H1 (cell line): ENCODE results near the gene TP53BP2. TPM values are rescaled to one million over a fixed set of nuclear protein-coding genes. Genes with fewer than 3 reads are reported as not detected.

ENCODE experiments used
- CTCF ChIA-PET: fragments of 300-600 bp; sonication (Branson Sonifier 250); formaldehyde crosslinking; loops from one replicate; lab custom pipeline; 2021; ENCODE audit not compliant: partially characterized antibody; lab: Charles Lee
- POLR2A ChIA-PET: fragments of 300-600 bp; sonication (Branson Sonifier 250); formaldehyde crosslinking; loops from one replicate; lab custom pipeline; 2021; ENCODE audit warnings: inconsistent platforms; ENCODE audit not compliant: partially characterized antibody; lab: Charles Lee
- DNase-seq, 2 experiments: peaks; one replicate each; pipeline versions ENCODE4 v3.0.0 to v3.0.0-alpha.2; 2010 to 2022; ENCODE audit warnings: low spot score in 2 of 2, low read depth in 1 of 2, mixed read lengths in 1 of 2
- FAIRE-seq: peaks from 2 replicates; lab custom pipeline; 2011; peaks lifted over from hg19 to GRCh38; lab: Jason Lieb, UNC
- H2AFZ ChIP-seq: 2 replicates; pipeline ENCODE4 v1.8.1; 2012; ENCODE audit warnings: low read length, inconsistent platforms
- H2AK5ac ChIP-seq: 2 replicates; pipeline ENCODE4 v1.6.1; 2013; ENCODE audit warnings: low read depth, low read length
- H2BK120ac ChIP-seq: replicated peaks from 2 replicates; pipeline ENCODE3; 2013; ENCODE audit warnings: low read depth, low read length, inconsistent platforms
- H2BK12ac ChIP-seq: 2 replicates; pipeline ENCODE4 v1.6.1; 2013; ENCODE audit warnings: low read depth, low read length
- H2BK15ac ChIP-seq: 2 replicates; pipeline ENCODE4 v1.6.1; 2013; ENCODE audit warnings: low read length
- H2BK20ac ChIP-seq: 2 replicates; pipeline ENCODE4 v1.6.1; 2013; ENCODE audit warnings: low read length
- H2BK5ac ChIP-seq: 2 replicates; pipeline ENCODE4 v1.6.1; 2013; ENCODE audit warnings: low read depth, low read length
- H3K14ac ChIP-seq: 2 replicates; pipeline ENCODE4 v1.6.1; 2013; ENCODE audit warnings: inconsistent platforms; ENCODE audit not compliant: insufficient read length
- H3K18ac ChIP-seq: 2 replicates; pipeline ENCODE4 v1.6.1; 2013; ENCODE audit warnings: low read length; ENCODE audit errors: extremely low read depth
- H3K23ac ChIP-seq: 2 replicates; pipeline ENCODE4 v1.6.1; 2013; ENCODE audit warnings: inconsistent platforms; ENCODE audit not compliant: insufficient read length
- H3K23me2 ChIP-seq: 2 replicates; pipeline ENCODE4 v1.6.1; 2013; ENCODE audit warnings: low read depth, low read length
- H3K27ac ChIP-seq: 2 replicates; pipeline ENCODE4 v1.6.1; 2011; ENCODE audit warnings: low read depth, low read length, inconsistent platforms
- H3K27me3 ChIP-seq, 4 experiments: replicated peaks in 1 of 4; 1 replicate in 1 of 4; 2 replicates in 3 of 4; pipeline versions ENCODE4 v1.6.1 to v1.8.1; 2011 to 2013; ENCODE audit warnings: low read length in 3 of 4, mild to moderate bottlenecking in 3 of 4, inconsistent platforms in 2 of 4, mixed read lengths in 2 of 4, moderate library complexity in 1 of 4; ENCODE audit not compliant: control insufficient read depth in 3 of 4, insufficient read depth in 3 of 4; ENCODE audit errors: extremely low read depth in 1 of 4
- H3K36me3 ChIP-seq, 4 experiments: 2 replicates each; pipeline versions ENCODE4 v1.6.1 to v1.8.1; 2011 to 2013; ENCODE audit warnings: mild to moderate bottlenecking in 4 of 4, low read length in 3 of 4, moderate library complexity in 2 of 4, control low read depth in 1 of 4, inconsistent platforms in 1 of 4; ENCODE audit not compliant: insufficient read depth in 4 of 4, control insufficient read depth in 2 of 4
- H3K4ac ChIP-seq: replicated peaks from 2 replicates; pipeline ENCODE3; 2013; ENCODE audit warnings: low read length, low read depth, mixed read lengths, inconsistent platforms; ENCODE audit not compliant: insufficient read length
- H3K4me1 ChIP-seq, 4 experiments: replicated peaks in 1 of 4; 1 replicate in 1 of 4; 2 replicates in 3 of 4; pipeline versions ENCODE4 v1.6.1 to v1.8.1; 2011 to 2013; ENCODE audit warnings: low read length in 3 of 4, inconsistent platforms in 2 of 4, mixed read lengths in 1 of 4; ENCODE audit not compliant: insufficient read depth in 4 of 4, control insufficient read depth in 3 of 4
- H3K4me2 ChIP-seq, 2 experiments: 2 replicates each; pipeline versions ENCODE4 v1.6.1 to v1.8.1; 2011 to 2013; ENCODE audit warnings: low read depth in 2 of 2, low read length in 2 of 2, control low read depth in 1 of 2, inconsistent platforms in 1 of 2, mild to moderate bottlenecking in 1 of 2; ENCODE audit not compliant: insufficient read depth in 1 of 2
- H3K4me3 ChIP-seq, 4 experiments: fragments of 200-600, 300-600 bp in 1 of 4; sonication (generic), shearing (Covaris generic), sonication (Bioruptor Twin) in 1 of 4; 2 replicates each; pipeline versions ENCODE4 v1.5.1 to v1.8.1; 2011 to 2016; ENCODE audit warnings: low read length in 4 of 4, low read depth in 3 of 4, control low read depth in 2 of 4, inconsistent platforms in 2 of 4, mild to moderate bottlenecking in 2 of 4, mixed read lengths in 1 of 4, moderate library complexity in 1 of 4; ENCODE audit not compliant: insufficient read depth in 2 of 4; ENCODE audit errors: extremely low read depth in 1 of 4
- H3K56ac ChIP-seq: replicated peaks from 2 replicates; pipeline ENCODE3; 2013; ENCODE audit warnings: low read depth, mild to moderate bottlenecking, mixed read lengths, low read length, inconsistent platforms; ENCODE audit not compliant: insufficient read length
- H3K79me1 ChIP-seq: 2 replicates; pipeline ENCODE4 v1.6.1; 2013; ENCODE audit warnings: low read depth, low read length, control low read depth
- H3K79me2 ChIP-seq, 2 experiments: 2 replicates each; pipeline versions ENCODE4 v1.6.1 to v1.8.1; 2012 to 2013; ENCODE audit warnings: low read length in 2 of 2, mild to moderate bottlenecking in 2 of 2, inconsistent platforms in 1 of 2; ENCODE audit not compliant: insufficient read depth in 2 of 2, control insufficient read depth in 1 of 2
- H3K9ac ChIP-seq, 4 experiments: replicated peaks in 1 of 4; 1 replicate in 1 of 4; 2 replicates in 3 of 4; pipeline versions ENCODE4 v1.6.1 to v1.8.1; 2011 to 2013; ENCODE audit warnings: low read depth in 3 of 4, low read length in 3 of 4, control low read depth in 2 of 4, mild to moderate bottlenecking in 2 of 4, moderate library complexity in 2 of 4, inconsistent platforms in 1 of 4; ENCODE audit errors: extremely low read depth in 1 of 4
- H3K9me3 ChIP-seq, 2 experiments: 2 replicates each; pipeline versions ENCODE4 v1.6.1 to v1.8.1; 2012 to 2013; ENCODE audit warnings: mild to moderate bottlenecking in 2 of 2, moderate library complexity in 2 of 2, control low read depth in 1 of 2, inconsistent platforms in 1 of 2, low read depth in 1 of 2, low read length in 1 of 2, mixed read lengths in 1 of 2; ENCODE audit not compliant: insufficient read depth in 2 of 2
- H4K20me1 ChIP-seq, 2 experiments: replicated peaks in 1 of 2; 2 replicates each; pipeline versions ENCODE3 to v1.8.1; 2011 to 2013; ENCODE audit warnings: inconsistent platforms in 2 of 2, low read length in 2 of 2, mild to moderate bottlenecking in 1 of 2; ENCODE audit not compliant: insufficient read depth in 2 of 2, control insufficient read depth in 1 of 2
- H4K5ac ChIP-seq: 2 replicates; pipeline ENCODE4 v1.6.1; 2013; ENCODE audit warnings: low read length, low read depth, mixed read lengths, inconsistent platforms; ENCODE audit not compliant: insufficient read length
- H4K8ac ChIP-seq: 2 replicates; pipeline ENCODE4 v1.8.0; 2013; ENCODE audit warnings: mild to moderate bottlenecking, moderate library complexity, low read length, inconsistent platforms; ENCODE audit not compliant: insufficient read depth; ENCODE audit errors: extremely low read depth
- H4K91ac ChIP-seq: replicated peaks from 2 replicates; pipeline ENCODE3; 2013; ENCODE audit warnings: low read length, mixed read lengths, inconsistent platforms; ENCODE audit not compliant: insufficient read length
- ASH2L ChIP-seq: fragments of 200-600, 300-600 bp; sonication (generic); IDR thresholded peaks from one replicate; pipeline ENCODE4 v1.7.1; 2017; ENCODE audit warnings: low read length
- ATF2 ChIP-seq: IDR thresholded peaks from 2 replicates; pipeline ENCODE4 v1.6.1; 2012; ENCODE audit warnings: low read length, inconsistent platforms
- CTCF ChIP-seq, 3 experiments: IDR thresholded peaks; 1 replicate in 2 of 3; 2 replicates in 1 of 3; pipeline versions ENCODE4 v1.5.1 to v1.6.1; 2011; ENCODE audit warnings: low read length in 3 of 3, mild to moderate bottlenecking in 3 of 3, inconsistent platforms in 2 of 3, low read depth in 1 of 3, moderate library complexity in 1 of 3; ENCODE audit not compliant: insufficient read depth in 1 of 3; ENCODE audit errors: control extremely low read depth in 1 of 3
- GTF2F1 ChIP-seq: IDR thresholded peaks from 2 replicates; pipeline ENCODE4 v1.6.1; 2012; ENCODE audit warnings: low read depth, low read length, improper control_type of control experiment, borderline replicate concordance
- SUZ12 ChIP-seq: fragments of 200-600 bp; sonication (generic); IDR thresholded peaks from 2 replicates; pipeline ENCODE4 v1.6.1; 2012; ENCODE audit warnings: mild to moderate bottlenecking, inconsistent platforms, low read length, moderate library complexity, mixed read lengths
- TAF7 ChIP-seq: optimal IDR thresholded peaks from 2 replicates; pipeline ENCODE3; 2011; ENCODE audit warnings: low read depth, mild to moderate bottlenecking, inconsistent platforms, low read length, moderate library complexity, borderline replicate concordance
- WGBS, 2 experiments: shearing (Covaris generic) in 1 of 2; methylation state at CpG; one replicate each; pipeline versions ENCODE4 v1.1.6 to v1.1.7; 2013 to 2015; ENCODE audit warnings: low lambda C conversion rate in 2 of 2, mixed read lengths in 2 of 2, inconsistent platforms in 1 of 2, low coverage in 1 of 2, missing lambda C conversion rate in 1 of 2; ENCODE audit not compliant: insufficient replicate concordance in 2 of 2, insufficient coverage in 1 of 2, insufficient read length in 1 of 2; ENCODE audit errors: extremely low coverage in 1 of 2, missing lambda C conversion rate in 1 of 2; 5-methylcytosine and 5-hydroxymethylcytosine counted together
- polyA plus RNA-seq, 7 experiments: library from polyadenylated mRNA; depleted of rRNA in 3 of 7; stranded (reverse) in 5 of 7; unstranded in 2 of 7; fragments of >200 nt in 5 of 7; fragments of 200-250 nt in 2 of 7; gene quantifications; 1 replicate in 5 of 7; 2 replicates in 1 of 7; 4 replicates in 1 of 7; pipeline versions ENCODE4 v1.2.1 to v1.2.3, GENCODE V29; 2011 to 2013; ENCODE audit warnings: missing spikeins in 2 of 7, mixed read lengths in 2 of 7
- total RNA-seq: library from RNA; stranded (reverse); fragmentation: NEBNext Ultra II Directional; extraction: Animal tissue kit (Norgen Biotek cat#: 25700); gene quantifications from 2 replicates; pipeline ENCODE4 v1.2.1, GENCODE V29; 2021

TP53BP2 gene
- total and polyA plus RNA-seq, 2 of the 8 experiments (the other 6 are each of a cell fraction or from before 2014, with no cell fraction given), result 18.0 to 38.7 TPM

GRCh38 chr1:223794136-223794880 is 51.4 kb downstream of the TP53BP2 start:
- Histone ChIP-seq H3K79me1 (no peaks in the 10 kb centered on the region), H3K4ac (no peak overlapping the region), H2AFZ (no peak overlapping the region), H3K56ac (no peak overlapping the region), H3K23me2 (no peaks in the 10 kb centered on the region), H3K27ac (no peak overlapping the region), H3K9me3 (no peaks in the 10 kb centered on the region), H3K18ac (no peak overlapping the region), H3K9ac (no peak overlapping the region), H3K79me2 (no peaks in the 10 kb centered on the region), H2BK20ac (no peak overlapping the region), H2AK5ac (no peak overlapping the region), H3K36me3 (peaks cover 6 to 52% (median 21%) of the 10 kb centered on the region in 4 experiments; a peak in 7 of 8 replicates), H2BK5ac (no peak overlapping the region), H4K20me1 (peaks cover 0 to 1% of the 10 kb centered on the region in 2 experiments), H2BK15ac (no peak overlapping the region), H3K4me3 (no peak overlapping the region), H3K4me2 (no peak overlapping the region), H3K14ac (no peak overlapping the region), H4K91ac (no peak overlapping the region), H3K23ac (no peak overlapping the region), H3K4me1 (no peaks in the 10 kb centered on the region), H3K27me3 (no peaks in the 10 kb centered on the region), H4K8ac (no peak overlapping the region), H4K5ac (no peak overlapping the region), H2BK12ac (no peak overlapping the region), H2BK120ac (no peak overlapping the region)
- DNase-seq, result no peak
- FAIRE-seq, result no peak
- ChIA-PET POLR2A (no interaction called here), CTCF (no interaction called here)
- TF ChIP-seq TAF7, result no peak
- TF ChIP-seq CTCF (IDR thresholded peaks at IDR 0.05; ENCODE audit: control extremely low read depth in 1 of 3, insufficient read depth in 1 of 3, low read depth in 1 of 3, low read length in 3 of 3), result no peak
- TF ChIP-seq ATF2, result no peak
- TF ChIP-seq ASH2L, result no peak
- TF ChIP-seq SUZ12, result no peak
- no peak for TF ChIP-seq GTF2F1
- WGBS, 2 experiments, result 91% methylated on average over 9 of the region's 9 CpGs; no CpG with 5 or more reads in 1 of the 2 experiments
